Esophagus squamous epithelium (tissue), 5 donors: ENCODE results near the gene RAPGEF5. TPM values are rescaled to one million over a fixed set of nuclear protein-coding genes. Genes with fewer than 3 reads are reported as not detected.

ENCODE experiments used
- DNase-seq: peaks from one replicate; lab custom pipeline; 2025; lab: John Stamatoyannopoulos, UW
- H3K27ac ChIP-seq, 4 donors: fragments of 200-600 bp; sonication (generic); one replicate each; pipeline ENCODE4 v1.5.1; 2016 to 2019; ENCODE audit warnings: mild to moderate bottlenecking in 1 of 4
- H3K27me3 ChIP-seq, 4 donors: fragments of 200-600 bp; sonication (generic); 1 replicate in 3 of 4; 2 replicates in 1 of 4; pipeline versions ENCODE4 v1.5.1 to v1.6.0; 2017 to 2021; ENCODE audit warnings: antibody characterized with exemption in 1 of 4
- H3K36me3 ChIP-seq, 3 donors: fragments of 200-600 bp; sonication (generic); one replicate each; pipeline ENCODE4 v1.5.1; 2016 to 2019
- H3K4me1 ChIP-seq, 3 donors: fragments of 200-600 bp; sonication (generic); one replicate each; pipeline ENCODE4 v1.5.1; 2017 to 2019
- H3K4me3 ChIP-seq, 4 donors: fragments of 200-600 bp; sonication (generic); 1 replicate in 3 of 4; 2 replicates in 1 of 4; pipeline ENCODE4 v1.5.1; 2016 to 2019; ENCODE audit warnings: mild to moderate bottlenecking in 2 of 4, moderate library complexity in 1 of 4
- H3K9me3 ChIP-seq, 3 donors: fragments of 200-600 bp; sonication (generic); one replicate each; pipeline ENCODE4 v1.5.1; 2016 to 2019
- POLR2A ChIP-seq, 4 donors: fragments of 450-650 bp; IDR thresholded peaks; one replicate each; pipeline ENCODE4 v1.6.1; 2017; ENCODE audit warnings: antibody characterized with exemption in 4 of 4, mild to moderate bottlenecking in 4 of 4, moderate library complexity in 3 of 4
- WGBS, 2 donors: methylation state at CpG; one replicate each; pipeline ENCODE4 v1.1.5; 2018; 5-methylcytosine and 5-hydroxymethylcytosine counted together
- intact Hi-C: fragments of 100-400 bp; cut with DNase I; formaldehyde crosslinking; loops from one replicate; pipeline ENCODE4 v1.15.0; 2022
- total RNA-seq, 4 donors: library from RNA; depleted of rRNA; stranded (reverse); fragments of >200 nt; gene quantifications; one replicate each; pipeline ENCODE4 v1.1.0, GENCODE V29; 2016
- TF ChIP-seq, protein P1 (sequence below), 6 experiments: fragments of 450-650 bp in 4 of 6; fragments of 200-600 bp in 2 of 6; sonication (generic) in 2 of 6; IDR thresholded peaks; one replicate each; pipeline ENCODE4 v1.5.1; 2016 to 2019; ENCODE audit warnings: antibody characterized with exemption in 6 of 6, mild to moderate bottlenecking in 4 of 6, moderate library complexity in 4 of 6
- donor health status: DM: yes; HTN: yes; CAD: no.

RAPGEF5 gene
- total RNA-seq, 4 donors from 2014 or later = 16.9 to 50.5 (median 38.4) TPM

DNA sequence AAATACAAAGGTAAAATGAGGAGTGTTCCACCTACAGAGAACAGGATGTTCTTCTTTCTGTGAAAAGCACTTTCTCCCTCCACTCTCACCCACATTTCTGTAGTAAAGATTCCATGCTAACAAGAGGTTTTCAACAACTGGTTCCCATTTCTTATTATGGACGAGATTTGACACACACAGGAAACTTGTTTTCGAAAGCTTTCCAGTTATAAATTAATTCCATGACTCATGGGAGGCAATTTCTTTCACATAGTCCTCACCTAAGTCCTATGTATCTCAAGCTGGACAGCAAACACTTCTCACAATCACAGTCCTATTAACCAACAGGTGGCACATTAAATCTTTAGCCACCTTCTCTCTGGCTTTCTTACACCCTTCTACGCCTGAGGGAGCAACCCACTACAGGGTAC is 24.5 kb downstream of the RAPGEF5 start:
- no peak for DNase-seq
- H3K27ac ChIP-seq = peak overlapping the region in 2 of 4 donors; percentile 51 to 66

DNA sequence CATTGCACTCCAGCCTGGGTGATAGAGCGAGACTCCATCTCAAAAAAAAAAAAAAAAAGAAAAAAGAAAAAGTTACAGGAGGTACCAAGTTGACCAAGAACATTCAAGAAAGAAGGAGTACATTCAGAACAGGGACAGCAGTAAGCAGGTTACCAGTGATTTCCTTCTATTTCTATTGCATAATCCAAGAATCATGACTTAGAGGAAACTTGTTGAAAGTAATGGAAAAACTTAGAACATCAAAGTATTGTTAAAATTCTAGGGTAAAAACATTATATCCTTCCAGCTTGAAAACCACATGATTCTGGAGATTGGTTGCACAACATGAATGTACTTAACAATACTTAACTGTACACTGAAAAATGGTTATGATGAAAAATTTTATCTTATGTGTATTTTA is 25.2 kb downstream of the RAPGEF5 start:
- H3K27me3 ChIP-seq = no peaks in the 10 kb centered on the region
- H3K27ac ChIP-seq = peak overlapping the region in 1 of 4 donors; percentile 66
- no peaks in the 10 kb centered on the region for H3K9me3 ChIP-seq
- DNase-seq = no peak
- intact Hi-C loops = no loop called here
- H3K4me1 ChIP-seq = peaks cover 0 to 57% (median 16%) of the 10 kb centered on the region in 3 donors
- H3K4me3 ChIP-seq = no peak overlapping the region
- TF ChIP-seq POLR2A (IDR thresholded peaks at IDR 0.05) = no peak
- TF ChIP-seq, protein P1, sequence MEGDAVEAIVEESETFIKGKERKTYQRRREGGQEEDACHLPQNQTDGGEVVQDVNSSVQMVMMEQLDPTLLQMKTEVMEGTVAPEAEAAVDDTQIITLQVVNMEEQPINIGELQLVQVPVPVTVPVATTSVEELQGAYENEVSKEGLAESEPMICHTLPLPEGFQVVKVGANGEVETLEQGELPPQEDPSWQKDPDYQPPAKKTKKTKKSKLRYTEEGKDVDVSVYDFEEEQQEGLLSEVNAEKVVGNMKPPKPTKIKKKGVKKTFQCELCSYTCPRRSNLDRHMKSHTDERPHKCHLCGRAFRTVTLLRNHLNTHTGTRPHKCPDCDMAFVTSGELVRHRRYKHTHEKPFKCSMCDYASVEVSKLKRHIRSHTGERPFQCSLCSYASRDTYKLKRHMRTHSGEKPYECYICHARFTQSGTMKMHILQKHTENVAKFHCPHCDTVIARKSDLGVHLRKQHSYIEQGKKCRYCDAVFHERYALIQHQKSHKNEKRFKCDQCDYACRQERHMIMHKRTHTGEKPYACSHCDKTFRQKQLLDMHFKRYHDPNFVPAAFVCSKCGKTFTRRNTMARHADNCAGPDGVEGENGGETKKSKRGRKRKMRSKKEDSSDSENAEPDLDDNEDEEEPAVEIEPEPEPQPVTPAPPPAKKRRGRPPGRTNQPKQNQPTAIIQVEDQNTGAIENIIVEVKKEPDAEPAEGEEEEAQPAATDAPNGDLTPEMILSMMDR (IDR thresholded peaks at IDR 0.05) = no peak
- no peaks in the 10 kb centered on the region for H3K36me3 ChIP-seq
- WGBS, 2 donors = 67 to 89% methylated on average over 1 of the region's 1 CpG

More for the DNA sequence above, 24.5 kb downstream of the RAPGEF5 start:
- TF ChIP-seq POLR2A (IDR thresholded peaks at IDR 0.05) = no peak
- TF ChIP-seq, protein P1 (IDR thresholded peaks at IDR 0.05) = no peak
- H3K36me3 ChIP-seq = no peaks in the 10 kb centered on the region
- H3K4me3 ChIP-seq = no peak overlapping the region
- peaks cover 0 to 57% (median 16%) of the 10 kb centered on the region in 3 donors for H3K4me1 ChIP-seq
- WGBS, 2 donors = 27 to 37% methylated on average over 3 of the region's 3 CpGs
- intact Hi-C loops = no loop called here
- no peaks in the 10 kb centered on the region for H3K27me3 ChIP-seq
- H3K9me3 ChIP-seq = no peaks in the 10 kb centered on the region

GRCh38 chr7:22330903-22331302 is 26.1 kb downstream of the RAPGEF5 start:
- H3K27ac ChIP-seq = no peak overlapping the region
- no peak overlapping the region for H3K4me3 ChIP-seq
- DNase-seq = no peak
- 90 to 93% methylated on average over 7 to 8 of the region's 8 CpGs for WGBS, 2 donors
- no peaks in the 10 kb centered on the region for H3K9me3 ChIP-seq
- no peaks in the 10 kb centered on the region for H3K36me3 ChIP-seq
- TF ChIP-seq POLR2A (IDR thresholded peaks at IDR 0.05) = no peak
- TF ChIP-seq, protein P1 (IDR thresholded peaks at IDR 0.05) = no peak
- intact Hi-C loops = no loop called here
- H3K27me3 ChIP-seq = no peaks in the 10 kb centered on the region
- H3K4me1 ChIP-seq = peaks cover 0 to 59% (median 16%) of the 10 kb centered on the region in 3 donors

DNA sequence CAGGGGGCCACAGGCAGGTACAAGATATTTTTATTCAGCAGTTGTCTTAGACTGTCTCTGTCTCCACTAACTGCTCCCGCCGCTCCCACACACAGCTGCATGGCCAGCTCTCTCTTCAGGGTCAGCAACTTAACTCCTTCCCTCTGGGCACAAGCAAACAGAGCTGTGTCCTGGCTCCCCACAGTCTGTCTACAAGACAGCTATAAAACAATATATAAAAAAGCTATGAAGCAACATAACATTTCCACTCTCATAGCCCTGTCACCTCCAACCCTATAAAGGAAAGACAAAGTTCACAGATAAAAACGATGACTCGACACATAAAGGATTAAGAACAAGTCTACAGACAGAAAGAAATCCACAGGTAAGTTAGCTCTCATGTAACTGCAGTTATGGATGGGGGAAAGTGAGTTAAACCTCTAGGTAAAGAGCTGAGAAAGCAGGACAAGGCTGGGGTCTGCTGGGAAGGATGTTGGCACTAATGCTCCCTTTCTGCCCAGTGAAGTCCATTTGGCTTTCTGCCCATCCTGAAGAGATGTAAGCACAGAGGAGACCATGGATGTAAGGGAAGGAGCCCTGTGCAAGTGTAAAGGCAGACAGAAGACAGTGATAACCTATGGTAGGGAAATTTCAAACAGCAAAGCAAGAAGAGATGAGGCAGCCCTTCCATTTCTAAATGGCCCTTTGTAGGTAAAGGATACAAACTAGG is 27.0 kb downstream of the RAPGEF5 start:
- 29 to 49% methylated on average over 2 to 4 of the region's 4 CpGs for WGBS, 2 donors
- Histone ChIP-seq H3K4me3 (no peak overlapping the region), H3K4me1 (peaks cover 0 to 59% (median 14%) of the 10 kb centered on the region in 3 donors), H3K9me3 (no peaks in the 10 kb centered on the region), H3K27ac (no peak overlapping the region), H3K27me3 (no peaks in the 10 kb centered on the region), H3K36me3 (no peaks in the 10 kb centered on the region)
- TF ChIP-seq, protein P1 (IDR thresholded peaks at IDR 0.05) = no peak
- TF ChIP-seq POLR2A (IDR thresholded peaks at IDR 0.05) = no peak
- DNase-seq = no peak
- intact Hi-C loops = no loop called here

GRCh38 chr7:22326181-22326580 is 30.8 kb downstream of the RAPGEF5 start:
- Histone ChIP-seq H3K4me1 (peaks cover 0 to 46% (median 6%) of the 10 kb centered on the region in 3 donors), H3K9me3 (no peaks in the 10 kb centered on the region), H3K27me3 (no peaks in the 10 kb centered on the region), H3K27ac (no peak overlapping the region), H3K4me3 (no peak overlapping the region), H3K36me3 (no peaks in the 10 kb centered on the region)
- no peak for DNase-seq
- intact Hi-C loops = no loop called here
- WGBS, 2 donors = 62 to 77% methylated on average over 4 of the region's 4 CpGs
- TF ChIP-seq, protein P1 (IDR thresholded peaks at IDR 0.05) = no peak
- TF ChIP-seq POLR2A (IDR thresholded peaks at IDR 0.05) = no peak
